MM.1S (cell line): Measurements from ENCODE around the gene LIPT1.

Source experiments
- EZH2 ChIP-seq: fragments of 300-600 bp; sonication (generic); optimal IDR thresholded peaks from 2 replicates; pipeline ENCODE3; 2017; ENCODE audit warnings: low read depth, mild to moderate bottlenecking, antibody characterized with exemption, low read length, mixed read lengths
- TF ChIP-seq, protein P1 (sequence below): fragments of 300-600 bp; sonication (generic); IDR thresholded peaks from 2 replicates; pipeline ENCODE4 v1.5.1; 2016; ENCODE audit warnings: antibody characterized with exemption, low read length, mixed read lengths

DNA sequence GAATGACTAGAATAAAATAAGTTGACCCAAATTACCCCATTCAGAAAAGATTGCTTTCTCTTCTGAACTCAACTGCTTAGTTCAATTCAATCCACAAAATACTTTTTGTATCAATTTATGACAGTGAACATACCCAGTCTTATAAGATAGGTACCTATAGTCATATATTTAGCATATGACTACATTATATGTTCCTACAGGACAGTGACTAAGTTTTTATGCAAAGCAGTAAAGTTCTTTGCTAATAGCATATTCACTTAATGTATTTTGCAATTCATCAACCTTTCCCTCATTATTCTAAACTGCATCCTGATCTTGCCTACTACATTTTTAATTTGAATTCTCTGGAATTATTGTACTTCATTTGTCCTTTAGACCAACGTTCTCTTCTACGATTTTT lies 43.5 kb upstream of the LIPT1 start:
- TF ChIP-seq, protein P1, sequence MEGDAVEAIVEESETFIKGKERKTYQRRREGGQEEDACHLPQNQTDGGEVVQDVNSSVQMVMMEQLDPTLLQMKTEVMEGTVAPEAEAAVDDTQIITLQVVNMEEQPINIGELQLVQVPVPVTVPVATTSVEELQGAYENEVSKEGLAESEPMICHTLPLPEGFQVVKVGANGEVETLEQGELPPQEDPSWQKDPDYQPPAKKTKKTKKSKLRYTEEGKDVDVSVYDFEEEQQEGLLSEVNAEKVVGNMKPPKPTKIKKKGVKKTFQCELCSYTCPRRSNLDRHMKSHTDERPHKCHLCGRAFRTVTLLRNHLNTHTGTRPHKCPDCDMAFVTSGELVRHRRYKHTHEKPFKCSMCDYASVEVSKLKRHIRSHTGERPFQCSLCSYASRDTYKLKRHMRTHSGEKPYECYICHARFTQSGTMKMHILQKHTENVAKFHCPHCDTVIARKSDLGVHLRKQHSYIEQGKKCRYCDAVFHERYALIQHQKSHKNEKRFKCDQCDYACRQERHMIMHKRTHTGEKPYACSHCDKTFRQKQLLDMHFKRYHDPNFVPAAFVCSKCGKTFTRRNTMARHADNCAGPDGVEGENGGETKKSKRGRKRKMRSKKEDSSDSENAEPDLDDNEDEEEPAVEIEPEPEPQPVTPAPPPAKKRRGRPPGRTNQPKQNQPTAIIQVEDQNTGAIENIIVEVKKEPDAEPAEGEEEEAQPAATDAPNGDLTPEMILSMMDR: no peak
- TF ChIP-seq EZH2: no peak
